K562 (cell line): ENCODE results near the gene DKK1. TPM values are rescaled to one million over a fixed set of nuclear protein-coding genes. Genes with fewer than 3 reads are reported as not detected.

ENCODE experiments used
- ATAC-seq: fragments of 200-7000 bp; cut with Tn5 transposase; 3 replicates; pipeline ENCODE4 v1.9.1; 2020; ENCODE audit warnings: moderate library complexity
- BruUV-seq: library from RNA; stranded (reverse); fragments of 400-500 nt; replicated peaks from 2 replicates; lab custom pipeline; 2021; lab: Mats Ljungman, UMichigan
- CTCF ChIA-PET: fragments of 300-600 bp; formaldehyde crosslinking; extraction: SDS; loops from one replicate; lab custom pipeline; 2021; ENCODE audit warnings: low intra/inter-chr PET ratio; lab: Yijun Ruan, JAX
- POLR2A ChIA-PET: fragments of 300-600, 350-650 bp; sonication (Branson Sonifier 250); formaldehyde crosslinking; extraction: SDS; loops from one replicate; lab custom pipeline; 2021; ENCODE audit warnings: antibody characterized with exemption, inconsistent platforms; lab: Yijun Ruan, JAX
- DNase-seq, 4 experiments: peaks; one replicate each; pipeline versions ENCODE4 v3.0.0 to v3.0.0-alpha.2; 2011 to 2018; ENCODE audit warnings: low spot score in 3 of 4, mixed read lengths in 3 of 4; ENCODE audit errors: extremely low read depth in 1 of 4
- FAIRE-seq: peaks from 2 replicates; lab custom pipeline; 2011; peaks lifted over from hg19 to GRCh38; lab: Jason Lieb, UNC
- H2AFZ ChIP-seq: 2 replicates; pipeline ENCODE4 v1.6.0; 2011; ENCODE audit warnings: low read depth, low read length, control low read depth, inconsistent platforms
- H3K27ac ChIP-seq: fragments of 200-600 bp; 3 replicates; pipeline ENCODE4 v1.8.0; 2011; ENCODE audit warnings: low read depth, mild to moderate bottlenecking, control low read depth, inconsistent platforms, low read length, moderate library complexity, mixed read lengths; ENCODE audit errors: extremely low read depth
- H3K27me3 ChIP-seq, 2 experiments: fragments of 300-600 bp in 1 of 2; 2 replicates in 1 of 2; 3 replicates in 1 of 2; pipeline versions ENCODE4 v1.6.0 to v1.8.0; 2011; ENCODE audit warnings: inconsistent platforms in 2 of 2, low read length in 2 of 2, mild to moderate bottlenecking in 1 of 2, mixed read lengths in 1 of 2, moderate library complexity in 1 of 2; ENCODE audit not compliant: control insufficient read depth in 2 of 2, insufficient read depth in 2 of 2
- H3K36me3 ChIP-seq: fragments of 300-600 bp; 3 replicates; pipeline ENCODE4 v1.8.0; 2011; ENCODE audit warnings: mild to moderate bottlenecking, low read length, inconsistent platforms; ENCODE audit not compliant: control insufficient read depth, insufficient read depth
- H3K4me1 ChIP-seq, 2 experiments: fragments of 200-600 bp in 1 of 2; replicated peaks in 1 of 2; 2 replicates in 1 of 2; 3 replicates in 1 of 2; pipeline versions ENCODE4 v1.5.1 to v1.8.0; 2011; ENCODE audit warnings: inconsistent platforms in 2 of 2, low read length in 2 of 2, mild to moderate bottlenecking in 1 of 2, mixed read lengths in 1 of 2, moderate library complexity in 1 of 2; ENCODE audit not compliant: control insufficient read depth in 2 of 2, insufficient read depth in 2 of 2
- H3K4me2 ChIP-seq: 2 replicates; pipeline ENCODE4 v1.6.1; 2011; ENCODE audit warnings: low read length, control low read depth, inconsistent platforms, mixed read lengths; ENCODE audit not compliant: insufficient read depth
- H3K4me3 ChIP-seq: fragments of 200-600 bp; sonication (generic), shearing (Covaris generic); 2 replicates; pipeline ENCODE4 v1.5.1; 2016; ENCODE audit warnings: control low read depth, inconsistent platforms
- H3K79me2 ChIP-seq: fragments of 200-600 bp; 3 replicates; pipeline ENCODE4 v1.8.0; 2011; ENCODE audit warnings: low read length, inconsistent platforms; ENCODE audit not compliant: control insufficient read depth, insufficient read depth
- H3K9ac ChIP-seq, 2 experiments: 2 replicates each; pipeline versions ENCODE4 v1.6.0 to v1.6.1; 2011; ENCODE audit warnings: low read depth in 2 of 2, low read length in 2 of 2, control low read depth in 1 of 2, inconsistent platforms in 1 of 2, mild to moderate bottlenecking in 1 of 2, mixed read lengths in 1 of 2; ENCODE audit not compliant: insufficient read depth in 1 of 2
- H3K9me1 ChIP-seq: one replicate; pipeline ENCODE4 v1.6.0; 2011; ENCODE audit warnings: inconsistent platforms, mild to moderate bottlenecking, low read length, moderate library complexity; ENCODE audit not compliant: control insufficient read depth, insufficient read depth
- H3K9me3 ChIP-seq: replicated peaks from 2 replicates; pipeline ENCODE4 v1.5.1; 2011; ENCODE audit warnings: low read depth, low read length, inconsistent platforms; ENCODE audit not compliant: control insufficient read depth, insufficient read depth
- H4K20me1 ChIP-seq: replicated peaks from 2 replicates; pipeline ENCODE4 v1.6.1; 2011; ENCODE audit warnings: low read length, inconsistent platforms, mixed read lengths; ENCODE audit not compliant: control insufficient read depth, insufficient read depth
- ARHGAP35 ChIP-seq: fragments of 450-650 bp; IDR thresholded peaks from 2 replicates; pipeline ENCODE4 v1.6.1; 2018; ENCODE audit not compliant: partially characterized antibody
- CHD4 ChIP-seq: fragments of 200-600 bp; sonication (generic); IDR thresholded peaks from 3 replicates; pipeline ENCODE4 v1.6.1; 2012; ENCODE audit warnings: low read depth, mild to moderate bottlenecking, mixed read lengths, low read length, inconsistent platforms; ENCODE audit not compliant: insufficient read depth, insufficient replicate concordance, poor library complexity, severe bottlenecking
- NKRF ChIP-seq: fragments of 450-650 bp; IDR thresholded peaks from 2 replicates; pipeline ENCODE4 v1.6.1; 2016; ENCODE audit warnings: borderline replicate concordance
- TRIM28 ChIP-seq: fragments of 450-650 bp; IDR thresholded peaks from 2 replicates; pipeline ENCODE4 v1.6.1; 2017
- ZNF586 ChIP-seq: fragments of 450-650 bp; formaldehyde crosslinking; conservative IDR thresholded peaks from 2 replicates; pipeline ENCODE4 v1.4.0; 2020; ENCODE audit warnings: mild to moderate bottlenecking, moderate library complexity
- ZNF668 ChIP-seq: fragments of 250-450 bp; sonication (Bioruptor Pico); IDR thresholded peaks from 2 replicates; pipeline ENCODE4 v1.8.0; 2022; ENCODE audit warnings: mild to moderate bottlenecking, inconsistent platforms
- WGBS: fragments of 100-300 bp; shearing (Covaris generic); methylation state at CpG from one replicate; pipeline ENCODE4 v1.1.6; 2016; ENCODE audit warnings: low coverage, mixed read lengths; ENCODE audit not compliant: insufficient coverage; ENCODE audit errors: missing lambda C conversion rate; 5-methylcytosine and 5-hydroxymethylcytosine counted together
- in situ Hi-C: fragments of 300-500 bp; cut with MboI; formaldehyde crosslinking; loops from 4 replicates; pipeline ENCODE4 v1.15.0; 2018; ENCODE audit warnings: inconsistent platforms, mixed read lengths
- intact Hi-C: fragments of 100-400 bp; cut with micrococcal nuclease; formaldehyde crosslinking; loops from 2 replicates; pipeline ENCODE4 v1.14.2; 2022
- polyA plus RNA-seq, 8 experiments: library from polyadenylated mRNA; depleted of rRNA in 4 of 8; stranded (reverse) in 5 of 8; unstranded in 3 of 8; fragments of >200 nt; fragmentation: Nextera tagmentation in 2 of 8; fragmentation: Illumina TruSeq in 1 of 8; extraction: Ambion mirVana in 2 of 8; extraction: Trizol in 1 of 8; gene quantifications; 2 replicates each; pipeline versions ENCODE4 v1.2.1 to v1.2.3, GENCODE V29; 2011 to 2014; ENCODE audit warnings: inconsistent platforms in 1 of 8, missing spikeins in 1 of 8
- total RNA-seq, 7 experiments: library from RNA; depleted of rRNA in 6 of 7; stranded (reverse); fragments of >200 nt in 6 of 7; fragmentation: Illumina TruSeq in 2 of 7; extraction: Trizol in 2 of 7; gene quantifications; 2 replicates each; pipeline versions ENCODE4 v1.2.1 to v1.2.3, GENCODE V29; 2011 to 2021; ENCODE audit warnings: low replicate concordance in 1 of 7

DKK1 gene
- total and polyA plus RNA-seq, 9 of the 15 experiments (the other 6 are each of a cell fraction or from before 2014, with no cell fraction given), result 0.13 TPM; not detected in 8

GRCh38 chr10:52316001-52316400 lies 1.9 kb downstream of the DKK1 start:
- BruUV-seq, result no TSS peak
- H3K4me3 ChIP-seq, result no peak overlapping the region
- no peak overlapping the region for H3K9ac ChIP-seq
- no peak overlapping the region for H3K27ac ChIP-seq
- H3K27me3 ChIP-seq, result no peaks in the 10 kb centered on the region
- CTCF ChIA-PET, result no interaction called here
- H3K36me3 ChIP-seq, result no peaks in the 10 kb centered on the region
- H3K9me1 ChIP-seq, result no peaks in the 10 kb centered on the region
- peaks cover 0 to 3% of the 10 kb centered on the region in 2 experiments; a peak in 1 of 5 replicates for H3K4me1 ChIP-seq
- H3K79me2 ChIP-seq, result no peaks in the 10 kb centered on the region
- FAIRE-seq (no peak), ATAC-seq (no peak), DNase-seq (no peak)
- no peaks in the 10 kb centered on the region; the same call in 1 of the 2 replicates for H3K9me3 ChIP-seq
- in situ Hi-C loops, result no loop called here
- TF ChIP-seq CHD4 (no peak), NKRF (no peak), ZNF668 (CRISPR knock-in tag) (no peak), TRIM28 (no peak), ARHGAP35 (no peak), ZNF586 (CRISPR knock-in tag) (no peak)
- H4K20me1 ChIP-seq, result no peaks in the 10 kb centered on the region
- WGBS, result 0% methylated on average over 1 of the region's 1 CpG
- H2AFZ ChIP-seq, result no peak overlapping the region
- intact Hi-C loops, result no loop called here
- POLR2A ChIA-PET, result no interaction called here
- H3K4me2 ChIP-seq, result no peak overlapping the region
